ENCODE measurements around the gene SRPK2. TPM values are rescaled to one million over a fixed set of nuclear protein-coding genes. Genes with fewer than 3 reads are reported as not detected.

Gene SRPK2
- total RNA-seq, 1 donor from 2014 or later = 54.1 TPM

DNA sequence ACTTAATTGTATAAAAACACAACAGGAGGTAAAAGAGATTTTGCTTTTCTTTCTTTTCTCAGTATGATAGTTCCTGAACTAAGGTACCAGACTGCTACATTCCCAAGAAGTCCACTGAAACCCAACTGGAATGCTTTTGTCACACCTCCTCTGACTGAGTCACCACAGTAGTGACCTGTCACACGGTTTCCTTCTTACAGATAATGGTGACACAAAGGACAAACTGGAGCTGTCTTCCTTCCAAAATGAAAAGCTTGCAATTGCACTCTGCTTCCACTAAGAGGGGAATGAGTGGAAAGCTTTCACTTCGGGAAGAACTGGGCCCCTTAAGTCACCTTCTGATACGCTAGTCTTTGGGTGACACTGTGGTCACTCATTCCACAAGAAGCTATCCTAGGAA is 252.5 kb downstream of the SRPK2 start:
- peaks cover 24% of the 10 kb centered on the region for H4K20me1 ChIP-seq (ENCODE audit: low read depth)
- H3K4me1 ChIP-seq = peaks cover 12% of the 10 kb centered on the region
- peaks cover 17% of the 10 kb centered on the region for H3K79me2 ChIP-seq (ENCODE audit: low read depth)

DNA sequence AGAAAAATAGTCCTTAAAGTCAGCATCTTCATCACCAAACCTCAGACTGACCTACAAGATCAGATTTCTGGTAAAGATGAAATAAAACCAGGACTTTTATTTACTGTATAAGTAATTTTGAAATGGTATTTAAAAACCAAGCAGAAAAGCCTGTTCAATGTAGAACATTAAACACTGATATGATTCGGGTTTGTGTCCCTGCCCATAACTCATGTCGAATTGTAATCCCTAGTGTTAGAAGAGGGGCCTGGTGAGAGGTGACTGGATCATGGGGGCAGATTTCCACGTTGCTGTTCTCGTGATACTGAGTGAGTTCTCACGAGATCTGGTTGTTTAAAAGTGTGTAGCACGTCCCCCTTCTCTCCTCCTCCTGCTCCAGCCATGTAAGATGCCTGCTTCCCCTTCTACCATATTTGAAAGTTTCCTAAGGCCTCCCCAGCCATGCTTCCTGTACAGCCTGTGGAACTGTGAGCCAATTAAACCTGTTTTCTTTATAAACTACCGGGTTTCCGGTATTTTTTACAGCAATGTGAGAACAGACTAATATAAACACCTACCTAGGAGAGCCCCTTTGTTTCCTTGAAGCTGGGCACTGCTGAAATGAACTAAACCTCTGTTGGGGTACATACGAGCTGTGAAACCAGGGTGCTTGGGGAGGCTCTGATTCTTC is 254.6 kb downstream of the SRPK2 start:
- H3K4me3 ChIP-seq = no peak overlapping the region
- H3K27me3 ChIP-seq = no peaks in the 10 kb centered on the region
- Mint-ChIP-seq H3K9me3 (no peaks in the 10 kb centered on the region), H3K27ac (no peak overlapping the region), H3K36me3 (peaks cover 38% of the 10 kb centered on the region), H3K27me3 (ENCODE audit: insufficient read depth, low read depth) (no peaks in the 10 kb centered on the region), H3K4me3 (no peak overlapping the region), H3K4me1 (peaks cover 31% of the 10 kb centered on the region)
- H3K79me2 ChIP-seq (ENCODE audit: low read depth) = peaks cover 17% of the 10 kb centered on the region
- no peak overlapping the region for H3K9ac ChIP-seq
- H2AFZ ChIP-seq (replicated peaks) = no peak overlapping the region
- no peak overlapping the region for H3K4me2 ChIP-seq
- H3K4me1 ChIP-seq = peaks cover 6% of the 10 kb centered on the region
- H3K27ac ChIP-seq = no peak overlapping the region
- H3K36me3 ChIP-seq = no peaks in the 10 kb centered on the region
- H3F3A ChIP-seq (ENCODE audit: low read depth) = no peaks in the 10 kb centered on the region
- no peak for TF ChIP-seq EZH2phosphoT487 (IDR thresholded peaks at IDR 0.05)
- TF ChIP-seq EZH2 (IDR thresholded peaks at IDR 0.05) = no peak
- TF ChIP-seq, protein P1, sequence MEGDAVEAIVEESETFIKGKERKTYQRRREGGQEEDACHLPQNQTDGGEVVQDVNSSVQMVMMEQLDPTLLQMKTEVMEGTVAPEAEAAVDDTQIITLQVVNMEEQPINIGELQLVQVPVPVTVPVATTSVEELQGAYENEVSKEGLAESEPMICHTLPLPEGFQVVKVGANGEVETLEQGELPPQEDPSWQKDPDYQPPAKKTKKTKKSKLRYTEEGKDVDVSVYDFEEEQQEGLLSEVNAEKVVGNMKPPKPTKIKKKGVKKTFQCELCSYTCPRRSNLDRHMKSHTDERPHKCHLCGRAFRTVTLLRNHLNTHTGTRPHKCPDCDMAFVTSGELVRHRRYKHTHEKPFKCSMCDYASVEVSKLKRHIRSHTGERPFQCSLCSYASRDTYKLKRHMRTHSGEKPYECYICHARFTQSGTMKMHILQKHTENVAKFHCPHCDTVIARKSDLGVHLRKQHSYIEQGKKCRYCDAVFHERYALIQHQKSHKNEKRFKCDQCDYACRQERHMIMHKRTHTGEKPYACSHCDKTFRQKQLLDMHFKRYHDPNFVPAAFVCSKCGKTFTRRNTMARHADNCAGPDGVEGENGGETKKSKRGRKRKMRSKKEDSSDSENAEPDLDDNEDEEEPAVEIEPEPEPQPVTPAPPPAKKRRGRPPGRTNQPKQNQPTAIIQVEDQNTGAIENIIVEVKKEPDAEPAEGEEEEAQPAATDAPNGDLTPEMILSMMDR (IDR thresholded peaks at IDR 0.05) = no peak
- no peaks in the 10 kb centered on the region for H3K9me3 ChIP-seq (ENCODE audit: low read depth)
- DNase-seq (ENCODE audit: low spot score) = no peak
- H4K20me1 ChIP-seq (ENCODE audit: low read depth) = peaks cover 24% of the 10 kb centered on the region

More for the DNA sequence above, 252.5 kb downstream of the SRPK2 start:
- Histone ChIP-seq H3K9ac (no peak overlapping the region), H2AFZ (replicated peaks) (no peak overlapping the region), H3K36me3 (no peaks in the 10 kb centered on the region), H3K9me3 (ENCODE audit: low read depth) (no peaks in the 10 kb centered on the region), H3K27ac (no peak overlapping the region), H3F3A (ENCODE audit: low read depth) (no peaks in the 10 kb centered on the region), H3K4me3 (no peak overlapping the region), H3K4me2 (no peak overlapping the region), H3K27me3 (no peaks in the 10 kb centered on the region)
- no peaks in the 10 kb centered on the region for H3K27me3 Mint-ChIP-seq (ENCODE audit: insufficient read depth, low read depth)
- peaks cover 32% of the 10 kb centered on the region for H3K36me3 Mint-ChIP-seq
- TF ChIP-seq, protein P1 (IDR thresholded peaks at IDR 0.05) = peak; percentile 23
- TF ChIP-seq EZH2 (IDR thresholded peaks at IDR 0.05) = no peak
- no peak for TF ChIP-seq EZH2phosphoT487 (IDR thresholded peaks at IDR 0.05)
- no peak overlapping the region for H3K4me3 Mint-ChIP-seq
- no peak overlapping the region for H3K27ac Mint-ChIP-seq
- no peaks in the 10 kb centered on the region for H3K9me3 Mint-ChIP-seq
- peak; percentile 18 for DNase-seq (ENCODE audit: low spot score)
- peaks cover 27% of the 10 kb centered on the region for H3K4me1 Mint-ChIP-seq

DNA sequence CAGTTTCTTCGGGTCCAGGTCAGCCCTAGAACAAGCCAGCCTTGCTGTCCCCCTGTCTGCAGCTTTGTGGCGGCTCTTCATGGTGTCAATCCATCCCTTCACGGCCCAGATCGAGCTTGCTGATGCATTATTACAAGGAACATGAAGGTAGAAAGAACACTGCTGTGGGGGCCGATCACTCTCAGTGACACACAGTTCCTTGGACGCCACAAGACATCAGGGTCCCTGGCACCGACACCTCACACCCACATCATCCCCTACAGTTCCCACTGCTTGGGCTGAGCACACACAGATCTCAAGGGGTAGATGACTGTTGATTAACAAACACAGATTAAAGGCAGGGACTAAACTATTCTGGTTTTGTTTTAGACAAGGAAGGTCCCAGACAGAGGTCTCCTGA is 255.4 kb downstream of the SRPK2 start:
- H3K9ac ChIP-seq = no peak overlapping the region
- no peaks in the 10 kb centered on the region for H3K27me3 ChIP-seq
- H3K4me2 ChIP-seq = no peak overlapping the region
- H3K27me3 Mint-ChIP-seq (ENCODE audit: insufficient read depth, low read depth) = no peaks in the 10 kb centered on the region
- DNase-seq (ENCODE audit: low spot score) = no peak
- TF ChIP-seq EZH2 (IDR thresholded peaks at IDR 0.05) = no peak
- no peak for TF ChIP-seq EZH2phosphoT487 (IDR thresholded peaks at IDR 0.05)
- TF ChIP-seq, protein P1 (IDR thresholded peaks at IDR 0.05) = no peak
- H3K79me2 ChIP-seq (ENCODE audit: low read depth) = peaks cover 17% of the 10 kb centered on the region
- no peak overlapping the region for H3K4me3 Mint-ChIP-seq
- no peaks in the 10 kb centered on the region for H3F3A ChIP-seq (ENCODE audit: low read depth)
- H4K20me1 ChIP-seq (ENCODE audit: low read depth) = peaks cover 24% of the 10 kb centered on the region
- H3K36me3 Mint-ChIP-seq = peaks cover 37% of the 10 kb centered on the region
- H3K4me1 Mint-ChIP-seq = peaks cover 33% of the 10 kb centered on the region
- peaks cover 6% of the 10 kb centered on the region for H3K4me1 ChIP-seq
- peak overlapping the region; percentile 1 for H3K27ac Mint-ChIP-seq
- no peaks in the 10 kb centered on the region for H3K36me3 ChIP-seq
- H3K9me3 Mint-ChIP-seq = no peaks in the 10 kb centered on the region
- H2AFZ ChIP-seq (replicated peaks) = no peak overlapping the region
- H3K9me3 ChIP-seq (ENCODE audit: low read depth) = no peaks in the 10 kb centered on the region
- no peak overlapping the region for H3K4me3 ChIP-seq
- H3K27ac ChIP-seq = no peak overlapping the region

Data from neural progenitor cell (in vitro differentiated cells).